Osteocyte (in vitro differentiated cells): ENCODE results near the gene WFDC5. TPM values are rescaled to one million over a fixed set of nuclear protein-coding genes. Genes with fewer than 3 reads are reported as not detected.
"Not testable (repeated sequence)": the region's sequence is repeated elsewhere in the genome, so short reads cannot be mapped to it uniquely, and the experiment has no call there.

ENCODE experiments used
- DNase-seq: peaks from one replicate; pipeline ENCODE4 v3.0.0; 2021; ENCODE audit warnings: mixed read lengths; ENCODE audit not compliant: unreplicated experiment; ENCODE audit errors: extremely low spot score
- H3K27ac Mint-ChIP-seq: one replicate; pipeline ENCODE4 v1.8.0; 2021; ENCODE audit warnings: mild to moderate bottlenecking, mixed read lengths; ENCODE audit not compliant: unreplicated experiment
- H3K27me3 Mint-ChIP-seq: one replicate; pipeline ENCODE4 v1.8.0; 2021; ENCODE audit warnings: mixed read lengths; ENCODE audit not compliant: unreplicated experiment
- H3K36me3 Mint-ChIP-seq: one replicate; pipeline ENCODE4 v1.8.0; 2021; ENCODE audit warnings: mixed read lengths; ENCODE audit not compliant: unreplicated experiment
- H3K4me1 Mint-ChIP-seq: one replicate; pipeline ENCODE4 v1.8.0; 2021; ENCODE audit warnings: mixed read lengths; ENCODE audit not compliant: unreplicated experiment
- H3K4me3 Mint-ChIP-seq: one replicate; pipeline ENCODE4 v1.8.0; 2021; ENCODE audit warnings: mild to moderate bottlenecking, moderate library complexity, mixed read lengths; ENCODE audit not compliant: unreplicated experiment
- H3K9me3 Mint-ChIP-seq: one replicate; pipeline ENCODE4 v1.8.0; 2021; ENCODE audit warnings: mixed read lengths; ENCODE audit not compliant: unreplicated experiment
- long read RNA-seq: library from polyadenylated mRNA; unstranded; transcript quantifications from one replicate; pipeline ENCODE4 v2.0.0, GENCODE V29; 2021
- total RNA-seq: library from RNA; stranded (reverse); gene quantifications from 2 replicates; pipeline ENCODE4 v1.2.1, GENCODE V29; 2021
- TF ChIP-seq, protein P1 (sequence below): fragments of 200-600 bp; sonication (generic); IDR thresholded peaks from 2 replicates; pipeline ENCODE4 v1.5.0; 2021; ENCODE audit warnings: antibody characterized with exemption, mild to moderate bottlenecking, moderate library complexity

The WFDC5 gene, protein sequence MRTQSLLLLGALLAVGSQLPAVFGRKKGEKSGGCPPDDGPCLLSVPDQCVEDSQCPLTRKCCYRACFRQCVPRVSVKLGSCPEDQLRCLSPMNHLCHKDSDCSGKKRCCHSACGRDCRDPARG
- not detected in 2 replicates for total RNA-seq
- long read RNA-seq, result 0 reads

- no peaks in the 10 kb centered on the region for H3K36me3 Mint-ChIP-seq
- no peak within 1 kb of the TSS for H3K27ac Mint-ChIP-seq
- no peak for DNase-seq
- H3K9me3 Mint-ChIP-seq, result no peaks in the 10 kb centered on the region
- no peaks in the 10 kb centered on the region for H3K4me1 Mint-ChIP-seq
- H3K27me3 Mint-ChIP-seq, result peaks cover 49% of the 10 kb centered on the region
- TF ChIP-seq, protein P1, sequence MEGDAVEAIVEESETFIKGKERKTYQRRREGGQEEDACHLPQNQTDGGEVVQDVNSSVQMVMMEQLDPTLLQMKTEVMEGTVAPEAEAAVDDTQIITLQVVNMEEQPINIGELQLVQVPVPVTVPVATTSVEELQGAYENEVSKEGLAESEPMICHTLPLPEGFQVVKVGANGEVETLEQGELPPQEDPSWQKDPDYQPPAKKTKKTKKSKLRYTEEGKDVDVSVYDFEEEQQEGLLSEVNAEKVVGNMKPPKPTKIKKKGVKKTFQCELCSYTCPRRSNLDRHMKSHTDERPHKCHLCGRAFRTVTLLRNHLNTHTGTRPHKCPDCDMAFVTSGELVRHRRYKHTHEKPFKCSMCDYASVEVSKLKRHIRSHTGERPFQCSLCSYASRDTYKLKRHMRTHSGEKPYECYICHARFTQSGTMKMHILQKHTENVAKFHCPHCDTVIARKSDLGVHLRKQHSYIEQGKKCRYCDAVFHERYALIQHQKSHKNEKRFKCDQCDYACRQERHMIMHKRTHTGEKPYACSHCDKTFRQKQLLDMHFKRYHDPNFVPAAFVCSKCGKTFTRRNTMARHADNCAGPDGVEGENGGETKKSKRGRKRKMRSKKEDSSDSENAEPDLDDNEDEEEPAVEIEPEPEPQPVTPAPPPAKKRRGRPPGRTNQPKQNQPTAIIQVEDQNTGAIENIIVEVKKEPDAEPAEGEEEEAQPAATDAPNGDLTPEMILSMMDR, result no peak
- H3K4me3 Mint-ChIP-seq, result no peak within 1 kb of the TSS
Measured at GRCh38 chr20:45114465-45115385, at the start of gene WFDC5. Gene WFDC5, minus strand, starts transcription at chr20:45115174. Its CDS starts 91 bp downstream, at chr20:45115083.

- Mint-ChIP-seq H3K36me3 (no peaks in the 10 kb centered on the region), H3K27ac (no peak overlapping the region), H3K9me3 (peaks cover 24% of the 10 kb centered on the region), H3K4me1 (no peaks in the 10 kb centered on the region), H3K4me3 (no peak overlapping the region), H3K27me3 (peaks cover 45% of the 10 kb centered on the region)
- TF ChIP-seq, protein P1, result no peak
- DNase-seq, result no peak
Measured at GRCh38 chr20:45163083-45163803, 48.3 kb upstream of the WFDC5 start.

- DNase-seq, result no peak
- no peaks in the 10 kb centered on the region for H3K4me1 Mint-ChIP-seq
- H3K9me3 Mint-ChIP-seq, result peaks cover 19% of the 10 kb centered on the region
Measured at GRCh38 chr20:45157962-45158361, 43.0 kb upstream of the WFDC5 start.

GRCh38 chr20:45156713-45157112 is 41.7 kb upstream of the WFDC5 start:
- peaks cover 38% of the 10 kb centered on the region for H3K27me3 Mint-ChIP-seq
- H3K9me3 Mint-ChIP-seq, result peaks cover 10% of the 10 kb centered on the region
- H3K4me3 Mint-ChIP-seq, result no peak overlapping the region

More at GRCh38 chr20:45157962-45158361, 43.0 kb upstream of the WFDC5 start:
- peaks cover 31% of the 10 kb centered on the region for H3K27me3 Mint-ChIP-seq
- H3K4me3 Mint-ChIP-seq, result no peak overlapping the region
- no peak overlapping the region for H3K27ac Mint-ChIP-seq
- H3K36me3 Mint-ChIP-seq, result no peaks in the 10 kb centered on the region
- TF ChIP-seq, protein P1, result no peak

DNA sequence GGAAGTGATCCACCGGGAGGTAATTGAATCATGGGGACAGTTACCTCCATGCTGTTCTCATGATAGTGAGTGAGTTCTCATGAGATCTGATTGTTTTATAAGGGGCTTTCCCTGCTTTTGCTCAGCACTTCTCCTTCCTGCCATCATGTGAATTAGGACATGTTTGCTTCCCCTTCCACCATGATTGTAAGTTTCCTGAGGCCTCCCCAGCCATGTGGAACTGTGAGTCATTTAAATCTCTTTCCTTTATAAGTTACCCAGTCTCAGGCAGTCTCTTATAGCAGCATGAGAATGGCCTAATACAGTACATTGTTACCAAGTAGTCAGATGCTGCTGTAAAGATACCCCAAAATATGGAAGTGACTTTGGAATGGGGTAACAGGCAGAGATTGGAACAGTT is 39.8 kb upstream of the WFDC5 start:
- peaks cover 42% of the 10 kb centered on the region for H3K27me3 Mint-ChIP-seq
- not testable (repeated sequence) for H3K27ac Mint-ChIP-seq, H3K4me1 Mint-ChIP-seq, H3K36me3 Mint-ChIP-seq, H3K9me3 Mint-ChIP-seq, DNase-seq, H3K4me3 Mint-ChIP-seq

More at GRCh38 chr20:45156713-45157112, 41.7 kb upstream of the WFDC5 start:
- TF ChIP-seq, protein P1, result no peak
- H3K4me1 Mint-ChIP-seq, result no peaks in the 10 kb centered on the region
- DNase-seq, result no peak
- H3K36me3 Mint-ChIP-seq, result no peaks in the 10 kb centered on the region
- H3K27ac Mint-ChIP-seq, result no peak overlapping the region
